ENCODE results near the gene FAM229A. TPM values are rescaled to one million over a fixed set of nuclear protein-coding genes. Genes with fewer than 3 reads are reported as not detected.

FAM229A gene
- total RNA-seq, 1 donor from 2014 or later = 8.5 TPM

- DNase-seq (ENCODE audit: extremely low spot score, unreplicated experiment) = no peak
- Mint-ChIP-seq H3K4me3 (ENCODE audit: unreplicated experiment) (no peak overlapping the region), H3K9me3 (ENCODE audit: unreplicated experiment) (no peaks in the 10 kb centered on the region), H3K27ac (ENCODE audit: unreplicated experiment) (no peak overlapping the region), H3K36me3 (ENCODE audit: unreplicated experiment) (no peaks in the 10 kb centered on the region), H3K27me3 (ENCODE audit: unreplicated experiment) (no peaks in the 10 kb centered on the region), H3K4me1 (ENCODE audit: unreplicated experiment) (peaks cover 13% of the 10 kb centered on the region)
- TF ChIP-seq CTCF (IDR thresholded peaks at IDR 0.05) = no peak
Observed at GRCh38 chr1:32341186-32341757, 21.0 kb downstream of the FAM229A start.

- Mint-ChIP-seq H3K36me3 (ENCODE audit: unreplicated experiment) (no peaks in the 10 kb centered on the region), H3K27ac (ENCODE audit: unreplicated experiment) (no peak overlapping the region), H3K4me1 (ENCODE audit: unreplicated experiment) (peaks cover 18% of the 10 kb centered on the region), H3K27me3 (ENCODE audit: unreplicated experiment) (no peaks in the 10 kb centered on the region), H3K9me3 (ENCODE audit: unreplicated experiment) (no peaks in the 10 kb centered on the region), H3K4me3 (ENCODE audit: unreplicated experiment) (no peak overlapping the region)
- no peak for TF ChIP-seq CTCF (IDR thresholded peaks at IDR 0.05)
- no peak for DNase-seq (ENCODE audit: extremely low spot score, unreplicated experiment)
Observed at GRCh38 chr1:32339363-32339978, 22.8 kb downstream of the FAM229A start.

- no peaks in the 10 kb centered on the region for H3K27me3 Mint-ChIP-seq (ENCODE audit: unreplicated experiment)
- H3K27ac Mint-ChIP-seq (ENCODE audit: unreplicated experiment) = no peak overlapping the region
- H3K36me3 Mint-ChIP-seq (ENCODE audit: unreplicated experiment) = peaks cover 6% of the 10 kb centered on the region
- no peaks in the 10 kb centered on the region for H3K9me3 Mint-ChIP-seq (ENCODE audit: unreplicated experiment)
- no peak for DNase-seq (ENCODE audit: extremely low spot score, unreplicated experiment)
- TF ChIP-seq CTCF (IDR thresholded peaks at IDR 0.05) = no peak
- H3K4me1 Mint-ChIP-seq (ENCODE audit: unreplicated experiment) = peaks cover 25% of the 10 kb centered on the region
- H3K4me3 Mint-ChIP-seq (ENCODE audit: unreplicated experiment) = no peak overlapping the region
Observed at GRCh38 chr1:32338637-32339145, 23.6 kb downstream of the FAM229A start.

- Mint-ChIP-seq H3K36me3 (ENCODE audit: unreplicated experiment) (peaks cover 9% of the 10 kb centered on the region), H3K4me3 (ENCODE audit: unreplicated experiment) (no peak overlapping the region), H3K9me3 (ENCODE audit: unreplicated experiment) (no peaks in the 10 kb centered on the region), H3K4me1 (ENCODE audit: unreplicated experiment) (peaks cover 29% of the 10 kb centered on the region), H3K27ac (ENCODE audit: unreplicated experiment) (no peak overlapping the region), H3K27me3 (ENCODE audit: unreplicated experiment) (no peaks in the 10 kb centered on the region)
- DNase-seq (ENCODE audit: extremely low spot score, unreplicated experiment) = no peak
- no peak for TF ChIP-seq CTCF (IDR thresholded peaks at IDR 0.05)
Observed at GRCh38 chr1:32337855-32338636, 24.2 kb downstream of the FAM229A start.

All from osteocyte (in vitro differentiated cells).